Natural killer cell (primary cell): Measurements from ENCODE around the gene COL16A1. TPM values are rescaled to one million over a fixed set of nuclear protein-coding genes. Genes with fewer than 3 reads are reported as not detected.

Experiments used
- ATAC-seq, 3 donors: fragments of 150-1000 bp in 2 of 3; fragments of 200-7000 bp in 1 of 3; cut with Tn5 transposase; 1 replicate in 1 of 3; 2 replicates in 2 of 3; pipeline ENCODE4 v1.10.0; 2021; ENCODE audit warnings: mild to moderate bottlenecking in 2 of 3, moderate library complexity in 2 of 3
- DNase-seq, 2 donors: peaks; one replicate each; pipeline versions ENCODE4 v3.0.0 to v3.0.0-alpha.2; 2013 to 2021; ENCODE audit warnings: mixed read lengths in 1 of 2
- H3K27ac ChIP-seq: one replicate; pipeline ENCODE4 v1.5.1; 2013; ENCODE audit warnings: mild to moderate bottlenecking, low read length
- H3K27me3 ChIP-seq: one replicate; pipeline ENCODE4 v1.6.1; 2013; ENCODE audit warnings: low read length; ENCODE audit not compliant: control insufficient read depth, insufficient read depth
- H3K36me3 ChIP-seq: one replicate; pipeline ENCODE4 v1.6.1; 2013; ENCODE audit warnings: low read length; ENCODE audit not compliant: control insufficient read depth, insufficient read depth
- H3K4me1 ChIP-seq: one replicate; pipeline ENCODE4 v1.6.1; 2013; ENCODE audit warnings: low read length; ENCODE audit not compliant: control insufficient read depth, insufficient read depth
- H3K4me3 ChIP-seq: one replicate; pipeline ENCODE4 v1.5.1; 2013; ENCODE audit warnings: low read length
- H3K9me3 ChIP-seq: one replicate; pipeline ENCODE4 v1.6.1; 2013; ENCODE audit warnings: low read length; ENCODE audit not compliant: control insufficient read depth, insufficient read depth
- H3K27ac Mint-ChIP-seq, 2 donors: one replicate each; pipeline ENCODE4 v1.8.0; 2022; ENCODE audit warnings: mild to moderate bottlenecking in 2 of 2, mixed read lengths in 2 of 2, moderate library complexity in 1 of 2
- H3K27me3 Mint-ChIP-seq, 2 donors: one replicate each; pipeline ENCODE4 v1.8.0; 2022; ENCODE audit warnings: low read depth in 2 of 2, mixed read lengths in 2 of 2
- H3K36me3 Mint-ChIP-seq: one replicate; pipeline ENCODE4 v1.8.0; 2022; ENCODE audit warnings: mixed read lengths
- H3K4me1 Mint-ChIP-seq, 2 donors: one replicate each; pipeline ENCODE4 v1.8.0; 2022; ENCODE audit warnings: mixed read lengths in 2 of 2
- H3K4me3 Mint-ChIP-seq: one replicate; pipeline ENCODE4 v1.8.0; 2022; ENCODE audit warnings: mild to moderate bottlenecking, moderate library complexity, mixed read lengths
- H3K9me3 Mint-ChIP-seq, 2 donors: one replicate each; pipeline ENCODE4 v1.8.0; 2022; ENCODE audit warnings: mixed read lengths in 2 of 2
- CTCF ChIP-seq: fragments of 200-600 bp; IDR thresholded peaks from one replicate; pipeline ENCODE4 v1.8.0; 2022; ENCODE audit warnings: antibody characterized with exemption
- WGBS: methylation state at CpG from one replicate; pipeline ENCODE4 v1.1.7; 2013; ENCODE audit warnings: missing lambda C conversion rate; ENCODE audit not compliant: insufficient coverage; 5-methylcytosine and 5-hydroxymethylcytosine counted together
- intact Hi-C: fragments of 100-400 bp; cut with micrococcal nuclease; formaldehyde crosslinking; loops from one replicate; pipeline ENCODE4 v1.14.2; 2022
- total RNA-seq, 4 donors: library from RNA; stranded (reverse); fragments of 120-200 nt in 1 of 4; gene quantifications; one replicate each; pipeline versions ENCODE4 v1.2.3 to v1.2.4, GENCODE V29; 2013 to 2022

Gene COL16A1
- total RNA-seq, 3 donors from 2014 or later (not counting 1 experiment from before 2014, with no cell fraction given), result 0.14 TPM; not detected in 2

GRCh38 chr1:31699341-31699891, 4.4 kb downstream of the COL16A1 start:
- H3K27ac Mint-ChIP-seq, result peak overlapping the region; percentile 10 to 53
- H3K36me3 Mint-ChIP-seq, result no peaks in the 10 kb centered on the region
- DNase-seq, result peak; percentile 36 to 57

GRCh38 chr1:31697369-31697984, 6.3 kb downstream of the COL16A1 start:
- Mint-ChIP-seq H3K4me1 (peaks cover 32 to 41% of the 10 kb centered on the region in 2 donors), H3K36me3 (no peaks in the 10 kb centered on the region), H3K27me3 (no peaks in the 10 kb centered on the region), H3K4me3 (peak overlapping the region; percentile 3), H3K27ac (peak overlapping the region in 1 of 2 donors; percentile 65), H3K9me3 (no peaks in the 10 kb centered on the region)
- TF ChIP-seq CTCF, result no peak
- intact Hi-C loops, result no loop called here
- 94% methylated on average over 12 of the region's 12 CpGs for WGBS
- H3K9me3 ChIP-seq, result no peaks in the 10 kb centered on the region
- H3K4me3 ChIP-seq, result no peak overlapping the region
- H3K4me1 ChIP-seq, result peaks cover 32% of the 10 kb centered on the region
- no peaks in the 10 kb centered on the region for H3K27me3 ChIP-seq
- ATAC-seq, result no peak
- DNase-seq, result no peak
- no peak overlapping the region for H3K27ac ChIP-seq
- no peaks in the 10 kb centered on the region for H3K36me3 ChIP-seq

More at GRCh38 chr1:31699341-31699891, 4.4 kb downstream of the COL16A1 start:
- Histone ChIP-seq H3K36me3 (no peaks in the 10 kb centered on the region), H3K4me3 (no peak overlapping the region), H3K27me3 (no peaks in the 10 kb centered on the region), H3K27ac (no peak overlapping the region), H3K4me1 (peaks cover 38% of the 10 kb centered on the region), H3K9me3 (no peaks in the 10 kb centered on the region)
- H3K9me3 Mint-ChIP-seq, result no peaks in the 10 kb centered on the region
- 35% methylated on average over 10 of the region's 10 CpGs for WGBS
- TF ChIP-seq CTCF, result no peak
- peaks cover under 1 to 5% of the 10 kb centered on the region in 2 donors for H3K27me3 Mint-ChIP-seq
- H3K4me3 Mint-ChIP-seq, result peak overlapping the region; percentile 49
- ATAC-seq, result peak; percentile 64 to 91 (median 83)
- intact Hi-C loops, result no loop called here
- H3K4me1 Mint-ChIP-seq, result peaks cover 33 to 47% of the 10 kb centered on the region in 2 donors

- no peak overlapping the region for H3K4me3 Mint-ChIP-seq
- no peaks in the 10 kb centered on the region for H3K9me3 ChIP-seq
- no peak for DNase-seq
- no peak for TF ChIP-seq CTCF
- H3K27me3 ChIP-seq, result no peaks in the 10 kb centered on the region
- no peaks in the 10 kb centered on the region for H3K9me3 Mint-ChIP-seq
- H3K27ac ChIP-seq, result no peak overlapping the region
- H3K36me3 Mint-ChIP-seq, result no peaks in the 10 kb centered on the region
- H3K4me3 ChIP-seq, result no peak overlapping the region
- no peaks in the 10 kb centered on the region for H3K36me3 ChIP-seq
- H3K4me1 Mint-ChIP-seq, result peaks cover 32 to 40% of the 10 kb centered on the region in 2 donors
- no peak overlapping the region for H3K27ac Mint-ChIP-seq
- intact Hi-C loops, result no loop called here
- WGBS, result 97% methylated on average over 4 of the region's 4 CpGs
- no peak for ATAC-seq
- no peaks in the 10 kb centered on the region for H3K27me3 Mint-ChIP-seq
- H3K4me1 ChIP-seq, result peaks cover 29% of the 10 kb centered on the region
Observed at GRCh38 chr1:31696242-31696641, 7.6 kb downstream of the COL16A1 start.
